NCI-H1694 (cell line): ENCODE measurements around the gene SLITRK1.

Source experiments
- DNase-seq: peaks from one replicate; lab custom pipeline; 2025; lab: John Stamatoyannopoulos, UW

The SLITRK1 gene

GRCh38 chr13:83881917-83882605, at the start of gene SLITRK1:
Gene SLITRK1 (minus strand): TSS chr13:83882474. CDS start chr13:83881507, 967 bp downstream.
- DNase-seq, result peak; percentile 3

GRCh38 chr13:83929157-83929556, 46.9 kb upstream of the SLITRK1 start:
- no peak for DNase-seq

GRCh38 chr13:83919775-83920174, 37.5 kb upstream of the SLITRK1 start:
- DNase-seq, result no peak

- DNase-seq, result no peak
Measured at GRCh38 chr13:83914368-83914767, 32.1 kb upstream of the SLITRK1 start.

GRCh38 chr13:83907196-83907989, 25.1 kb upstream of the SLITRK1 start:
- no peak for DNase-seq

- no peak for DNase-seq
Measured at GRCh38 chr13:83906240-83906820, 24.1 kb upstream of the SLITRK1 start.

GRCh38 chr13:83905641-83906040, 23.4 kb upstream of the SLITRK1 start:
- no peak for DNase-seq

GRCh38 chr13:83895994-83896580, 13.8 kb upstream of the SLITRK1 start:
- DNase-seq, result no peak

- no peak for DNase-seq
Measured at GRCh38 chr13:83890358-83890757, 8.1 kb upstream of the SLITRK1 start.

GRCh38 chr13:83884141-83884540, 1.9 kb upstream of the SLITRK1 start:
- DNase-seq, result no peak

GRCh38 chr13:83883061-83883523, 818 bp upstream of the SLITRK1 start:
- no peak for DNase-seq

GRCh38 chr13:83882606-83882959, 309 bp upstream of the SLITRK1 start:
- no peak for DNase-seq

GRCh38 chr13:83881140-83881684, 1.1 kb downstream of the SLITRK1 start:
- no peak for DNase-seq

- DNase-seq, result no peak
Measured at GRCh38 chr13:83880275-83881139, 1.8 kb downstream of the SLITRK1 start.

GRCh38 chr13:83879431-83880171, 2.7 kb downstream of the SLITRK1 start:
- DNase-seq, result no peak

- DNase-seq, result no peak
Measured at GRCh38 chr13:83878691-83879430, 3.4 kb downstream of the SLITRK1 start.

- no peak for DNase-seq
Measured at GRCh38 chr13:83877651-83878355, 4.5 kb downstream of the SLITRK1 start.

- no peak for DNase-seq
Measured at GRCh38 chr13:83876546-83876945, 5.7 kb downstream of the SLITRK1 start.

GRCh38 chr13:83867708-83868107, 14.6 kb downstream of the SLITRK1 start:
- no peak for DNase-seq
